Measurements from ENCODE around the gene PUS3.

Gene PUS3

DNA sequence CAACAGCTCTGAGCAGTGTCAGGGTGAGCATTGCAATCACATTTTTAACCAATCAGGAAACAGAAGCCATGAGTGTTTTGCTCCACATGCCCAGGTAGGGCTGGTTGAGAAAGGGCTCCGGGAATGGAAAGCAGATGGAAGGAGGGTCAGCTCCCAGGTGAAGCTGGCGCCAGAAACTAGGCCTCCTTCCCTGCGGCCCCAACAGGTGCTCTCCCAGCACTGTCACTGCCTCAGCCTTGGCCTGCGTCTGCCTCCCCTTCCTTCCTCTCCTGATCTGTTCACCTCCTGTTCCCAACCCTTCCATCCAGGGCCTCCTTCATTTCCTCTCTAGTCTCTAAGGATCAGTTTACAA is 38.2 kb upstream of the PUS3 start:
- DNase-seq (ENCODE audit: low spot score): no peak

DNA sequence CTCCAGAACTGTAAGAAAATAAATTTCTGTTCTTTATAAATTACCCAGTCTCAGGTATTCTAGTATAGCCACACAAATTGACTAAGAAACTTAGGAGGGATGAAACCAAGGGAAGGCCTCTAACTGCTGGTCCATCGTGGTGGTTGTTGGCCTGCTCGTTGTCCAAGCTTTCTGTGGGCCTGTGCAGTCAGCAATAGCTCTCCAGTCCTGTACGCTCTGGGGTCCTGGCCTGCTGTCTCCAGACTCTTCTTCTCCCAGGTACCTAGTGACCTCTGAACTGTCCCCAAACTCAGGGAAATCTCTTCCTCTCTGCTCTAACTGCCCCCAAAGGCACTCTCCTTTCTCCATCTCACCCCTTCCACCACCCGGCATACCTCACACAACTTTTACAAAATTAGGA is 37.1 kb upstream of the PUS3 start:
- DNase-seq (ENCODE audit: low spot score): no peak

DNA sequence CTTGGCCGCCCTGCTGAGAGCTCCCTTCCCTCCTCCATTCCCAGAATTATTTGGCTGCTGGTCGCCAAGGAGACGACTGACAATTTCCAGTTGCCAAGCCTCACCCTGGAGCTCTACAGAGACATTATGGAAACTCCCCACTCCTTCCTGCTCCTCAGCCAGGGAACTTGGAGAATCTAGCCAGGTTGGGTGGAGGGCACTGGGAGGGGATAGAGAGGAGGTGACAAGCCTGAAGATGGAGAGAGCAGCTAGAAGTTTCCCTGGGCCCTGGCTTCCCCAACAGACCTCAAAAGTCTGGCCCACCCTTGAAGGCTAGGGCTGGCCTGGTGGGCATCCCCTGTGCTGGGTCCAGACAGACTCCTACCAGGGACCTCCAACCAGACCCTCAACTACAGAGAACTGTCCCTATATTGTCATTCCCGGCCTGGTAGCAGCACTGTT is 36.1 kb upstream of the PUS3 start:
- no peak for DNase-seq (ENCODE audit: low spot score)

DNA sequence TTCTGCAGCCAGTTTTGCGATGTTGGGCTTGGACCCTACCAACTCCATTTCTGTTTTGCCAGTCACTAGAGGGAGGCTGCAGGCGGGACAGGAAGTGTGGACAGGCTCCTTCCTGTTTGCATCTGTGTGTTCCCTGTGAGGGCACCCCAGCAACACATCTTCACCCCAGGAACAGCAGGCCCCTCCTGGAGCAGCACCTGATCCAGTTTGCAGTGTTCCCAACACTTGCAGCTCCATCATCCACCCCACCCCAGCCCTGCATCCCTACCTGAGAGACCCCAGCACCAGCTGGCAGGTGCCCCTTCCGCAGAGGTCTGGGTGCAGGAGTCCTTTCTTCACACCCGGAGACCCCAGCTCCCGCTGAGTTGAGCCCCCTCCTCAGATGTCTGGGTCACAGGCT is 35.4 kb upstream of the PUS3 start:
- no peak for DNase-seq (ENCODE audit: low spot score)

DNA sequence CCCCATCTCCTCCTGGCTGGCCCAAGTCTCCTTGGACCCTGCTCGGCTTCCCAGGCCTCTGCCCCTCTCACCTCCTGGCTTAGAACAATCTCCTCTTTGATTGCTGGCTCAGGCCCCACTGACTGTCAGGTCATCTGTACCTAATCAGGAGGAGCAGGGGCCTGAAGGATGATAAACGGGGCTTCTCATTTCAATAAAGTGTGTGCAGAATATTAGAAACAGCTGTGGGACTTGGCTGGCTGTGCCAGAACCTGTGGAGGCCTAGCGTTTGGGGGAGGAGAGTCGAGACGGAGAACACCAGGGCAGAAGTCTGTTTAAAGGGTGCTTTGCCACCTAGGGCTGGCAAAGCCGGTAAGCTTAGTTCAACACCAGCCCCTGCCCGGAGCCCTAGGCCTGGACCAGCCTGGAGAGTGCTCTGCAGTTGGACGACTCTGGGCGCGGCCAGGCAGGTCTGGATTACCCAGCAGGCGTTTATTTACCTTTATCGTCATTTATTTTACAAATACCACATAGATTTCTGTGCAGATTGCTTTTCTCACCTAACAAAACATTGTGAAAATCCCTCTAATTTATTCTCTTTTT is 32.7 kb upstream of the PUS3 start:
- DNase-seq (ENCODE audit: low spot score): no peak

DNA sequence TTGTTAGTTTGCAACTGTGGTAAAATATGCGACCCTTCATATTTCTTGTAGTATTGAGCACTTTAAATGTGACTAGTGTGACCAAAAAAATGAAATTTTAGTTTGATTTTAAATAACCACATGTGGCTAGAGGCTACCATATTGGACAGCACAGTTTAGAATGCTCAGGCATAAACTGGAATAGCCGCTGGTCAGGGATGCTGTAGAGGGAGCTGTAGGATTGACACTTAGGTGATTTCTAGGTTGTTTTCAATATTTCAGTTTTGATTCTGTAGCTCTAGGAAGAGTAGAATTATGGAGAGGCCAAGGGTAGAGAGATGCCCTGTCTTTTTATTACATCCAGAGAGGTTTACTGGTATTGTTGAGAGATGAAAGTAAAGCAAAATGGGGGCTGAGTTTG is 32.0 kb upstream of the PUS3 start:
- no peak for DNase-seq (ENCODE audit: low spot score)

DNA sequence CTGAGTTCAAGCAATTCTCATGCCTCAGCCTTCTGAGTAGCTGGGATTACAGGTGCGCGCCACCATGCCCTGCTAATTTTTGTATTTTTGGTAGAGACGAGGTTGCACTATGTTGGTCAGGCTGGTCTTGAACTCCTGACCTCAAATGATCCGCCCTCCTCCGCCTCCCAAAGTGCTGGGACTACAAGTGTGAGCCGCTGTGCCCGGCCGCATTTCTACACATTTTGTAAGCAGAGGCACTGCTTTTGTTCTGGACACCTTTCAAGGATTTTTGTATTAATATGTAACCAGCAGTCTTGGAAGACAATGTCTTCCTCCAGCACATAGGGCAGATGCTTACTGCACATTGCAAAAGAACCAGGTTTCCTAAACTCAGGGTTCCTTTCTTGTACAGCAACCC is 31.5 kb upstream of the PUS3 start:
- no peak for DNase-seq (ENCODE audit: low spot score)

DNA sequence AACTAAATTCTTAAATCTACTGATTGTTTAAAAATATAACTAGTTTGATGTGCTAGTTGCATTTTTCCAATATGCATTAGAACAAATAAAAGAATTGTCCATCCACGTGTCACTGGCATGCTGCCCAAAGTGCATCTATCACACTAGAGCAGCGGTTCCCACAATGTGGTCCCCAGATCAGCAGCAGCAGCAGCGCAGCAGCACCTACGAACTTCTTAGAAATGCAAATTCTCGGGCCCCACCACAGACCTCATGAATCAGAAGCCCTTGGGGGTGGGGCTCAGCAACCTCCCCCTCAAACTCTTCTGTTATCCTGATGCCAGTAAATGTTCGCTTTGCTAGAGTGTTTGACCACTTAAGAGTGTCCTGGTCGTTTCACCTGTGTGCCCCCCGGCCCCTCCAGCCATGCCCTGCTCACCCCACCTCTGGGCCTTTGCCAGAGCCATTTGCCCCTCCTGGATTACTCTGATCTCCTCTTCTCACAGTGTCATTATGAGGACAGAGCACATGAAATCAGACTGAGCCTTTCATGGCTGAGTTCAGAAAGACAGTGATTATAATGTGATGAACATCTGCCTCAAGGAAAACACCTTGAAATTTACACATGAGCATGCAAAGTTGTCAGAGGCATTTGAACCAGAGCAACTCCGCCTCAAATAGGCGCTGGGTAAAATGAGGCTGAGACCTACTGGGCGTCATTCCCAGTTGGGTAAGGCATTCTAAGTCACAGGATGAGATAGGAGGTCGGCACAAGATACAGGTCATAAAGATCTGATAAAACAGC is 30.2 kb upstream of the PUS3 start:
- no peak for DNase-seq (ENCODE audit: low spot score)

DNA sequence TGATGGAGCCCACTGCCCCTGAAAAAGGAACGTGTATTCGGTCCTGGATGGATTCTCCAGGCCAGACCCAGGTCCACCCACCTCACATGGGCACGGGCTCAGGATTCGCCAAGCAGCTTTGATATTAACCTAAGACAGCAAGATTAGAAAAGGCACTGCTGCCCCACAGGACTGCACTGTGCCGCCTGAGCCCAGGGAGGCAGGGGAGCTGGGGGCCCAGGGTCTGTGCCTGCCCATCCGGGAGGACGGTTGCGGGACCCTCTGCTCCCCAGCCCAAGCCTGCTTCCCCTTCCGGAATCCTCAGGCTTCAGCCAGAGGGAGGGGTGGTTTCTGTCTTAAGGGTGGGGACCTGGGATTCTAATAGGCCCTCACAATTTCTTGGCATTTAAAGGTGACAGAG is 29.3 kb upstream of the PUS3 start:
- DNase-seq (ENCODE audit: low spot score): no peak

DNA sequence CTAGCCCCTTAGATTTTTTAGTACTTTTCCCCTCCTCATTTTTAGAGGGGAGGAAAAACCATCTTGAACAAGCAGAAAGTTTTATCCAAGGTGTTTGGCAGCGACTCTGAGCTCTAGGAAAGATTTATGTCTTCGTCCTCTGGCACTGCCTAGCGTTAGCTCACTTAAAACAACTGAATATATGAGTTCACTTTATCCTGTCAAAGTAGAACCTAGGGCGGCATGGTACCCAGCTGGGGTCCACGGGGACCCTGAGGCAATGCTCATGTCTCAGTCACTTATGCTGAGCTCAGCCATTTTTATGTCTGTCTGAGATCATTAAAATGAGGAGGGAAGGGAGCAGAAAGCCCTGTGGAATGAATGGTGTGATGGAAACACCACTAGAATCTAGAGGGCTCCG is 28.7 kb upstream of the PUS3 start:
- DNase-seq (ENCODE audit: low spot score): no peak

DNA sequence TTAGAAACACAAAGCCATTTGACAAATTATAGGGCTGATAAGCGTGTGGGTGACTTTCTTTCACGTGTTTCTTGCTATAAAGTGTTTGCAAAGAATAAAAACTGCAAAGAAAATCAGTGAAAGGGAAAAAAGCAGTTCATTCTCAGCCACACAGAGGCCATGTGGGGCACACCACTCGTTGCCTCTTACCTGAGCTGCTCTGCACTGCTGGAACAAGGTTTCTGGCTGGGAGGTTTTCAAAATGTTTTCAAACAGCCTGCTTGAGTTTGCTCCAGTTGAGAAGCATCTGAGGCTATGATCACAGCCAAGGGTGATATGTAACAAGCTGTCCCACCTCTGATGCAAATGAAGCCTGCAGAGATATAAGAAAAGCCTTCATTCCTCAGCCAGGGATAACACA is 28.1 kb upstream of the PUS3 start:
- DNase-seq (ENCODE audit: low spot score): no peak

DNA sequence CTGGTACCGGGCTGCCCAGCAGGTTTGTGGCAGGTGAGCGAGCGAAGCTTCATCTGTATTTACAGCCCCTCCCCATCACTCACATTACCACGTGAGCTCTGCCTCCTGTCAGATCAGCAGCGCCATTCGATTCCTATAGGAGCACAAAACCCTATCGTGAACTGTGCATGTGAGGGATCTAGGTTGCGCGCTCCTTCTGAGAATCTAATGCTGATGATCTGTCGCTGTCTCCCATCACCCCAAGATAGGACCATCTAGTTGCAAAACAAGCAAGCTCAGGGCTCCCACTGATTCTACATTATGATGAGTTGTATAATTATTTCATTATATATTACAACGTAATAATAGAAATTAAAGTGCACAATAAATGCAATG is 27.1 kb upstream of the PUS3 start:
- no peak for DNase-seq (ENCODE audit: low spot score)

DNA sequence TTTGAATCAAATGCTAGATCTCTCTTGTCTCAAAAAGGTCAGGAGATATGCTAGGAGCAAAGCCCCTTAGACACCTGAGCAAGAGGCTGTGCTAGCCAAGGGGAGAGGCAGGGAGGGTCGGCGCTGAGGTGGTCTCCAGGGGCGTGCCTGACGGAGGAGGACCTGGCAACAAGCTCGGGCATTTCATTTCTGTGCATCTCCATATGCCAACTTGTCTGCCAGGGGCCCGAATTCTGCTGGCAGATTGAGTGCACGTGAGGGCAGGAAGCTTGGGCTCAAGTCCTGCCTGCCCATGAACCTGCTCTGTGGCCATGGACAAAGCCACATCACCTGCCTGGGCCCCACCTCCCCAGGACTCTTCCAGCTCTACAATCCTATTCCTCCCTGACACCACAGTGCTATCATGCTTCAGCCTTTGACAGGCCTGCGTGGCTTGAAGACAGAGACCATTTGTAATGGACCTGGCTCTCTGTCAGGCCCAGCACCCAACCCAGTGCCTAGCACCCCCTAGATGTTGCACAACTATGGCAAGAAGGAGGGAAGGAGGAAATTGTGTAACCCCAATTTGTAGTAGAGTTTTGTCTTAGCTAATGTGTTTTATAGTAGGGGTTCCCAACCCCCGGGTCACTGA is 26.6 kb upstream of the PUS3 start:
- no peak for DNase-seq (ENCODE audit: low spot score)

DNA sequence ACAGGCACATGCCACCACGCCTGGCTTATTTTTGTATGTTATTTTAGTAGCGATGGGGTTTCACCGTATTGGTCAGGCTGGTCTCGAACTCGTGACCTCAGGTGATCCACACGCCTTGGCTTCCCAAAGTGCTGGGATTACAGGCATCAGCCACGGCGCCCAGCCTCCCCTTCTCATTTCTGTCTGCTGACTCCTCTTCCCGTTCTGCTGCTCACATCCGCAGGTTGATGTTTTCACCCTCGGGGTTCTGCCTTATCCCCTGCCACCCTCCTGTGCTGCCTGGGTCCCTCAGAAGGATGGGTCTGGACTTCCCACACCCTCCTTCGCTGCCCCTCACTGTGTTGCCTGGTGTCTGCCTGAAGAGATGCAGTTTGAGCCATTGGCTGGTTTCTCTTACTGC is 23.7 kb upstream of the PUS3 start:
- no peak for DNase-seq (ENCODE audit: low spot score)

DNA sequence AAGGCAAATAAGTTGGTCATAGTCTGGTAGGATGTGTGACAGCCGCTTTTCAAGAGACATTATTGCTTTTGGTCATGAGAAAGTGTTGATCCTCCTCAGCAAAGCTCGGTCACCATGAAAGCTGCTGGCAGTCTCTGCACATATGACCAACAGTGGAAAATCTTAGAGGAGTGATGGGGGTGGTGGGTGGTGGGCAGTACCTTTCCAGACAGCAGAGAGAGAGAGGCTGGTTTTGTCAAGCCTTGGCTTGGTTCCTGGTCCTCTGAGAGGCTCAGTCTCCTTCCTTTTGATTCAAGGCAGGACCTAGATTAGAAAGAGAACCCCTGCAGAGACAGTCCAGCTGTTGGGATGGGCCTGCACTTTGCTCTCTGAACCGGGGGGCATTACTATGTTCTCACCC is 22.8 kb upstream of the PUS3 start:
- no peak for DNase-seq (ENCODE audit: low spot score)

DNA sequence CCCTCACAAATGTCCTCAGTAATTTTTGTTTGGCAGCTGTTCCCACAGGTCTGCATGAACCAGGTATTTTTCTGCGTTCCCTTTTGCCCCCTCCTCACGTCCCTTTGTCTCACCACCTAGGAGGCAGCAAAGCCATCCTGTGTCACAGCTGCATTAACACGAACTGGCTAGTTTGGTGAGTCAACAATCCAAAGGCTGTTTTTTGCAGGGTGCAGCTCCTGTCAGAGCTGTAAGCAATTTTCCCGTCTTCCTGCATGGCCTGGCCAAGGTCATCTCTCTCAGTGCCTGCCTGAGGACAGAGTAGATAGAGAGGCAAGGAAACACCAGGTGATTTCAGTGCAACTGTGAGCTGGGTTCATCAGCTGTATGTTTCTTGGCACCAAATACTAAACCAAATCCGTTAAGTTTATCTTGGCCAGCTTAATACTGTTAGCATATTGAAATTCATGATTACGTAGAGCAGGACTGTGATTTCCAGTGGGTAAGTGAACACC is 22.3 kb upstream of the PUS3 start:
- no peak for DNase-seq (ENCODE audit: low spot score)

DNA sequence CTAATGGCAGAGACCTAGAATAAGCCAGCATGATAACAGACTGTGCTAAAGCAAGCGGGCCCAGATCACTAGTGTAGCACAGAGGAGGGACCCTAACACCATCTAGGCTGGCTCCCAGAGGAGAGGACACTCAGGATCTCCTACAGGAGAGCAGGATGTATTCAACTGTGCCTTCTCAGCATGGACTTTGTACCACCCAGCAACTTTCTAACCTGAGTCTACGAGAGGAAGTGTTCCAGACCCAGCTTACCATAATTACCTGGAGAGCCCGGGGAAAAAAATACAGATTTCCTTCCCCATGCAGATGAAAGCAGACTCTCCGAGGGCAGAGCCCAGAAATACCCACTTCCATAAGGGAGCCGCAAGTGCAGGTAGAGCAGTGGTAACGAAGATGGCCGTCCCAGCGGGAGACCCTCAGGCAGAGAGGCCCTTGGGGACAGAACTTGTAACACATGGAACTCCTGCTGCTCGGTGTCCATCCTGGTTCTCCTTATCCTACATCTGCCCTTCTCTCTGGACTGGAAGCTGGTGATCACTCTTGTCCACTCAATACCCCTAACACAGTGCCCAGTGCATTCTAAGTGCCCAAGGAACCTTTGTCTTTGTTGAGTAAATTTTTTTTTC is 21.5 kb upstream of the PUS3 start:
- DNase-seq (ENCODE audit: low spot score): no peak

DNA sequence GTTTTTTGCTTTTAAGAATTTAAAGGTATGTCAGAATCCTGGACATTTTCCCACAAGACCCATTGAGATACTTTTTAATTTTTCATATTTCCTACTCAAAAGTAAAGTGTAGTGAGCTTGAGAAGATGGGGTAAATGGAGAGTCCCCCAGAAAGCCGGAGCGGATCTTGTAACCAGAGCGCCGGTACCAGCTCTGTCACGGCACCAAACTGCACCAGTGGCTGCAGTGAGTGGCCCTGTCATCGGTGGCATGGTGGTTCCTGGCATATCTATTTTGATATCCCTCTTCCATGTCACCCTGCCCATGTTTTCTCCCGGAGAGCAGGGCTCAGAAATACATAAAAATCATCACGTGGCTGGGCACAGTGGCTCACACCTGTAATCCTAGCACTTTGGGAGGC is 20.6 kb upstream of the PUS3 start:
- DNase-seq (ENCODE audit: low spot score): no peak

DNA sequence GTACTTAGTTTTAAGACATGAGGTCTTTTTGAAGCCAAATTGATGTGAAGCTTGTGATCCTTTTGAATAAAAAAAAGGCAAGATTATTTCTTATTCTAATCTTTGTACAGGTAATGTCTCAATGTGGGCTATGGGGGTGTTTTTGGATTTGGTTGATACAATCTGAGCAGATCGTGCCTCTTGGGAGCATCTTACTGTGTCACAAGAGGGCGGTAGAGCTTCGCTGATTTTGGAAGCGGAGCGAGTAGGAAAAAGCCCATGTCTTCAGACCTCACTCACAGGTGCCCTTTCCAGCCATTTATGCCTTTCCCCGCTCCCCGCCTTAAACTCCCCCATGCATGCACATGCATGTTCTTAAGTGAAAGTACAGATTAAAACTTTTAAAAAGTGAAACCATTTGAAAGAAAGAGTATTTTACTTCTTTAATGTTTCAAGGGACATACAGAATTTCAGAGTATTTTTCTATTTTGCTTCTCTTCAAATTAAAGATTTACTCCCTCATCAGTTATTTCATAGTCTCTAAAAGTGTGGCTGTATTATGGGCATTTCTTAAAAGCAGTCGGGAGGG is 20.1 kb upstream of the PUS3 start:
- DNase-seq (ENCODE audit: low spot score): peak; percentile 57

DNA sequence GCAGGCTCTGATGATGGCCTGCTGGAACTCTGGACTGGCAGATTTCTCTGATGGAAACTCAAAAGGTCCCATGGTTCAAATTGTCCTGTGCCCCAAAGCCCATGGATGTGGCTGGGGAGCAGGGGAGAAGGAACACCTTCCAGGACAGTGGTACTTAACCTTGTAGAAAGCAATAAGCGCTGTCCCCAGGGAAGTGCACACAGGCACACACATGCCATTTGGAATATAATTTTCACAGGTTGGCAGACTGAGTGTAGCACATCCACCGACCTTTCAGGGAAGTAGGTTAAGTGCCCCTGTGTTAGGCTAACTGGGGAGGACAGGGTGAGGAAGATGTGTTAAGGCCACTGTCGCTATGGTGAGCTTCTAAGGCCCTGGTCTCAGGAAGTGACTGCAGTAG is 19.1 kb upstream of the PUS3 start:
- no peak for DNase-seq (ENCODE audit: low spot score)

DNA sequence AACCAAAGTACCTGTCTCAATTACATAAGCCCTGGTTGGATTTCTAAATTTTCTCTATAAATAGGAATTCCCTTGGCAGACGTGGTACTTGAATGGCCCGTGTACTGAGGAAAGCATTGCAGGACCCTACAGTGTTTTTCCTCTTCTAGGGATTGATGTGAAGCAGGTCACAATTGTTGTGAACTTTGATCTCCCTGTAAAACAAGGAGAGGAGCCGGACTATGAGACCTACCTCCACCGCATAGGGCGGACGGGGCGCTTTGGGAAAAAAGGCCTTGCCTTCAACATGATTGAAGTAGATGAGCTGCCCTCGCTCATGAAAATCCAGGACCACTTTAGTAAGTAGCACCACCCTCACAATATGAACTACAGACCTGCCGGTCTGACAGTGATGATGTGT is 18.0 kb upstream of the PUS3 start:
- no peak for DNase-seq (ENCODE audit: low spot score)

DNA sequence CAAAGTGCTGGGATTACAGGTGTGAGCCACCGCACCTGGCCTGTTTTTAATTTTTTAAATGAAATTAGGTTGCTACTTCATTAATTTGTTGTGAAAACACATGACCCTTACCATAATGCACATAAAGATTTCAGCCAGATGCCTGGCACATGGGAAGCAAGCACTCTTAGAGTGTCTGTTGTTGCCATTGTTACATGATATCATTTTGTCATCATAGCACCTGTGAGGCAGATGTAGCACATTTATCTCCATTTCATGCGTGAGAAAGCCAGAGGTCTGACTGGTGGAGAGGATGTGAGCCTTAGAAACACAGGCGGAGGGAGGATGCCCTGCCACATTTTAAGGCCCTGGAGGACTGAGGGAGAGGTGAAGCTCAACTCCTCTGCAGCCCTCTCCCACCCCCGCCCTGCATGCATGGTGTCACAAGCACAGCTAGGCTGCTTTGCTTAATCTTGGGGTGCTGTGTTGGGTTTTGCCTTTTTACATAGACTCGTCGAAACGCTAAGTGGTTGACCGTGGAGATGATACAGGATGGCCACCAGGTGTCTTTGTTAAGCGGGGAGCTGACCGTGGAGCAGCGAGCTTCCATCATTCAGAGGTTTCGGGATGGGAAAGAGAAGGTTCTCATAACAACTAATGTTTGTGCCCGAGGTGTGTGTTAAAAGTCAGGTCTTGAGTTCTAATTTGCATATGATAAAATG is 15.3 kb upstream of the PUS3 start:
- no peak for DNase-seq (ENCODE audit: low spot score)
